HEK293 (cell line): ENCODE results near the gene VPS37C.

Experiments
- CTCF ChIA-PET: fragments of 350-600 bp; formaldehyde crosslinking; extraction: SDS; loops from one replicate; lab custom pipeline; 2021; ENCODE audit warnings: antibody characterized with exemption; lab: Yijun Ruan, JAX
- POLR2A ChIA-PET: fragments of 300-600 bp; formaldehyde crosslinking; extraction: SDS; loops from one replicate; lab custom pipeline; 2020; ENCODE audit warnings: antibody characterized with exemption, inconsistent platforms; lab: Yijun Ruan, JAX
- H3K27ac ChIP-seq: fragments of 200-500 bp; sonication (Bioruptor generic); 2 replicates; pipeline ENCODE4 v1.5.1; 2014; ENCODE audit warnings: low read depth, low read length, control low read depth, inconsistent platforms; ENCODE audit errors: extremely low read depth
- H3K36me3 ChIP-seq, 2 experiments: fragments of 200-500 bp in 1 of 2; sonication (Bioruptor generic) in 1 of 2; 1 replicate in 1 of 2; 2 replicates in 1 of 2; pipeline ENCODE4 v1.5.1; 2014 to 2017; ENCODE audit warnings: inconsistent platforms in 2 of 2, low read length in 2 of 2; ENCODE audit not compliant: control insufficient read depth in 2 of 2, insufficient read depth in 1 of 2
- H3K4me1 ChIP-seq: fragments of 200-500 bp; sonication (Bioruptor generic); 2 replicates; pipeline ENCODE4 v1.5.1; 2014; ENCODE audit warnings: mild to moderate bottlenecking, low read length, inconsistent platforms; ENCODE audit not compliant: control insufficient read depth, insufficient read depth
- H3K4me3 ChIP-seq: 2 replicates; pipeline ENCODE4 v1.5.1; 2011; ENCODE audit warnings: low read depth, mild to moderate bottlenecking, control low read depth, low read length, moderate library complexity
- H3K9me3 ChIP-seq: fragments of 200-500 bp; sonication (Bioruptor generic); 2 replicates; pipeline ENCODE4 v1.5.1; 2014; ENCODE audit warnings: low read depth, low read length, inconsistent platforms; ENCODE audit not compliant: control insufficient read depth, insufficient read depth
- BCL11A ChIP-seq: fragments of 450-650 bp; formaldehyde crosslinking; IDR thresholded peaks from 2 replicates; pipeline ENCODE4 v1.5.1; 2016; ENCODE audit warnings: low read depth, missing biosample characterization, missing genetic modification characterization
- ZNF169 ChIP-seq: fragments of 450-650 bp; formaldehyde crosslinking; IDR thresholded peaks from 2 replicates; pipeline ENCODE4 v1.5.1; 2016; ENCODE audit warnings: missing biosample characterization, missing genetic modification characterization
- ZNF174 ChIP-seq: fragments of 450-650 bp; formaldehyde crosslinking; IDR thresholded peaks from 2 replicates; pipeline ENCODE4 v1.5.0; 2017; ENCODE audit warnings: missing biosample characterization, mild to moderate bottlenecking, missing genetic modification characterization
- ZNF184 ChIP-seq: fragments of 450-650 bp; IDR thresholded peaks from 2 replicates; pipeline ENCODE4 v1.5.1; 2018; ENCODE audit warnings: missing biosample characterization, mild to moderate bottlenecking, missing genetic modification characterization
- ZNF202 ChIP-seq: fragments of 450-650 bp; formaldehyde crosslinking; IDR thresholded peaks from 2 replicates; pipeline ENCODE4 v1.5.1; 2016; ENCODE audit warnings: missing biosample characterization, missing genetic modification characterization, borderline replicate concordance
- ZNF394 ChIP-seq: fragments of 450-650 bp; formaldehyde crosslinking; IDR thresholded peaks from 2 replicates; pipeline ENCODE4 v1.5.1; 2016; ENCODE audit warnings: missing biosample characterization, missing genetic modification characterization, mild to moderate bottlenecking, moderate library complexity, borderline replicate concordance
- ZNF473 ChIP-seq: fragments of 450-650 bp; formaldehyde crosslinking; IDR thresholded peaks from 2 replicates; pipeline ENCODE4 v1.5.1; 2017; ENCODE audit warnings: missing biosample characterization, missing genetic modification characterization
- ZNF560 ChIP-seq: fragments of 450-650 bp; formaldehyde crosslinking; IDR thresholded peaks from 2 replicates; pipeline ENCODE4 v1.5.1; 2017; ENCODE audit warnings: missing biosample characterization, missing genetic modification characterization, borderline replicate concordance
- ZNF626 ChIP-seq: fragments of 450-650 bp; sonication (Bioruptor Pico); formaldehyde crosslinking; IDR thresholded peaks from 2 replicates; pipeline ENCODE4 v1.5.1; 2018; ENCODE audit warnings: missing biosample characterization, missing genetic modification characterization, inconsistent platforms
- ZNF776 ChIP-seq: fragments of 450-650 bp; formaldehyde crosslinking; IDR thresholded peaks from 2 replicates; pipeline ENCODE4 v1.5.0; 2017; ENCODE audit warnings: missing biosample characterization, missing genetic modification characterization, borderline replicate concordance
- ZNF792 ChIP-seq: fragments of 450-650 bp; formaldehyde crosslinking; IDR thresholded peaks from 2 replicates; pipeline ENCODE4 v1.5.1; 2016; ENCODE audit warnings: missing biosample characterization, missing genetic modification characterization
- ZNF830 ChIP-seq: fragments of 450-650 bp; IDR thresholded peaks from 2 replicates; pipeline ENCODE4 v1.5.0; 2018; ENCODE audit warnings: missing biosample characterization, missing genetic modification characterization, low read depth, mild to moderate bottlenecking, moderate library complexity
- ZSCAN23 ChIP-seq: fragments of 450-650 bp; formaldehyde crosslinking; IDR thresholded peaks from 2 replicates; pipeline ENCODE4 v1.5.1; 2016; ENCODE audit warnings: missing biosample characterization, missing genetic modification characterization
- TF ChIP-seq, protein P1 (sequence below): IDR thresholded peaks from 2 replicates; pipeline ENCODE4 v1.6.1; 2011; ENCODE audit warnings: mild to moderate bottlenecking, low read depth, low read length, borderline replicate concordance
- TF ChIP-seq, protein P2 (sequence below): fragments of 450-650 bp; formaldehyde crosslinking; IDR thresholded peaks from 2 replicates; pipeline ENCODE4 v1.5.1; 2016; ENCODE audit warnings: missing biosample characterization, missing genetic modification characterization
- TF ChIP-seq, protein P3 (sequence below): fragments of 450-650 bp; formaldehyde crosslinking; IDR thresholded peaks from 2 replicates; pipeline ENCODE4 v1.5.1; 2016; ENCODE audit warnings: missing biosample characterization, missing genetic modification characterization
- TF ChIP-seq, protein P4 (sequence below): fragments of 450-650 bp; formaldehyde crosslinking; conservative IDR thresholded peaks from 2 replicates; pipeline ENCODE4 v1.5.1; 2016; ENCODE audit warnings: low read depth, missing biosample characterization, missing genetic modification characterization

The VPS37C gene

DNA sequence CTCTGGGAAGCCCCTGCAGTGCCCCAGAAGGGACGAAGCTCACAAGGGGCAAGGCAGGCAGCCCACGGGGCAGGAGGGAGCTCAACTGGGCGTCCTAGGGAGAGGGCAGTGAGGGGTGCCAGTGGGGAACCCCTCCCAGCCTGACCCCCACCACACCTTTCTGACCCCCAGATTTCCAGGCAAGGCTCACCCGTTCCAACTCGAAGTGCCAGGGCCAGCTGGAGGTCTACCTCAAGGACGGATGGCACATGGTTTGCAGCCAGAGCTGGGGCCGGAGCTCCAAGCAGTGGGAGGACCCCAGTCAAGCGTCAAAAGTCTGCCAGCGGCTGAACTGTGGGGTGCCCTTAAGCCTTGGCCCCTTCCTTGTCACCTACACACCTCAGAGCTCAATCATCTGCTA lies 43.2 kb downstream of the VPS37C start (continued):
- TF ChIP-seq ZNF830 = no peak
- no peak for TF ChIP-seq ZNF626
- TF ChIP-seq BCL11A (tag by site-specific recombination) = no peak
- TF ChIP-seq ZNF169 = no peak
- no peak for TF ChIP-seq ZNF473
- TF ChIP-seq ZNF560 (tag by site-specific recombination) = no peak
- no peak for TF ChIP-seq ZNF776 (tag by site-specific recombination)
- TF ChIP-seq ZNF174 (tag by site-specific recombination) = no peak
- no peak for TF ChIP-seq ZNF184 (tag by site-specific recombination)
- no peak for TF ChIP-seq ZNF202 (tag by site-specific recombination)

DNA sequence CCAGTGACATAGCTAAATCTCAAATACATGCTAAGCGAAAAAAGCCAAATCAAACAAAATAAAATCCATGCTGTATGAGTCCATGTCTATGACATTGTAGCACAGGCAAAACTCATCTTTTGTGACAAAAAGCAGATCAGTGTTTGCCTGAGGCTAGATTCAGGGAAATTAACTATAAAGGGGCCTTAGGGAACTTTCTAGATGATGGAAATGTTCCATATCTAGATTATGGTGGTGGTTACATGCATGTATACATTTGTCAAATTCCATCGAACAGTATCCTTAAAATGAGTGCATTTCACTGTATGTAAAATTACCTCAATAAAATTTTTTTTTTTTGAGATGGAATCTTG lies 44.1 kb downstream of the VPS37C start:
- Histone ChIP-seq H3K4me3 (no peak overlapping the region), H3K27ac (no peak overlapping the region), H3K4me1 (peaks cover 10% of the 10 kb centered on the region; the same call in 1 of the 2 replicates), H3K36me3 (no peaks in the 10 kb centered on the region), H3K9me3 (no peaks in the 10 kb centered on the region)
- POLR2A ChIA-PET = no interaction called here
- TF ChIP-seq ZNF394 (tag by site-specific recombination) (no peak), ZNF792 (tag by site-specific recombination) (no peak), ZSCAN23 (tag by site-specific recombination) (no peak)
- TF ChIP-seq, protein P1, sequence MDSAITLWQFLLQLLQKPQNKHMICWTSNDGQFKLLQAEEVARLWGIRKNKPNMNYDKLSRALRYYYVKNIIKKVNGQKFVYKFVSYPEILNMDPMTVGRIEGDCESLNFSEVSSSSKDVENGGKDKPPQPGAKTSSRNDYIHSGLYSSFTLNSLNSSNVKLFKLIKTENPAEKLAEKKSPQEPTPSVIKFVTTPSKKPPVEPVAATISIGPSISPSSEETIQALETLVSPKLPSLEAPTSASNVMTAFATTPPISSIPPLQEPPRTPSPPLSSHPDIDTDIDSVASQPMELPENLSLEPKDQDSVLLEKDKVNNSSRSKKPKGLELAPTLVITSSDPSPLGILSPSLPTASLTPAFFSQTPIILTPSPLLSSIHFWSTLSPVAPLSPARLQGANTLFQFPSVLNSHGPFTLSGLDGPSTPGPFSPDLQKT = no peak
- TF ChIP-seq, protein P2, sequence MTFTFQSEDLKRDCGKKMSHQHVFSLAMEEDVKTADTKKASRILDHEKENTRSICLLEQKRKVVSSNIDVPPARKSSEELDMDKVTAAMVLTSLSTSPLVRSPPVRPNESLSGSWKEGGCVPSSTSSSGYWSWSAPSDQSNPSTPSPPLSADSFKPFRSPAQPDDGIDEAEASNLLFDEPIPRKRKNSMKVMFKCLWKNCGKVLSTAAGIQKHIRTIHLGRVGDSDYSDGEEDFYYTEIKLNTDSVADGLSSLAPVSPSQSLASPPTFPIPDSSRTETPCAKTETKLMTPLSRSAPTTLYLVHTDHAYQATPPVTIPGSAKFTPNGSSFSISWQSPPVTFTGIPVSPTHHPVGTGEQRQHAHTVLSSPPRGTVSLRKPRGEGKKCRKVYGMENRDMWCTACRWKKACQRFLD (tag by site-specific recombination) = no peak
- TF ChIP-seq, protein P3, sequence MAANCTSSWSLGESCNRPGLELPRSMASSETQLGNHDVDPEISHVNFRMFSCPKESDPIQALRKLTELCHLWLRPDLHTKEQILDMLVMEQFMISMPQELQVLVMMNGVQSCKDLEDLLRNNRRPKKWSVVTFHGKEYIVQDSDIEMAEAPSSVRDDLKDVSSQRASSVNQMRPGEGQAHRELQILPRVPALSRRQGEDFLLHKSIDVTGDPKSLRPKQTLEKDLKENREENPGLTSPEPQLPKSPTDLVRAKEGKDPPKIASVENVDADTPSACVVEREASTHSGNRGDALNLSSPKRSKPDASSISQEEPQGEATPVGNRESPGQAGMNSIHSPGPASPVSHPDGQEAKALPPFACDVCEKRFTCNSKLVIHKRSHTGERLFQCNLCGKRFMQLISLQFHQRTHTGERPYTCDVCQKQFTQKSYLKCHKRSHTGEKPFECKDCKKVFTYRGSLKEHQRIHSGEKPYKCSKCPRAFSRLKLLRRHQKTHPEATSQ = no peak
- TF ChIP-seq, protein P4, sequence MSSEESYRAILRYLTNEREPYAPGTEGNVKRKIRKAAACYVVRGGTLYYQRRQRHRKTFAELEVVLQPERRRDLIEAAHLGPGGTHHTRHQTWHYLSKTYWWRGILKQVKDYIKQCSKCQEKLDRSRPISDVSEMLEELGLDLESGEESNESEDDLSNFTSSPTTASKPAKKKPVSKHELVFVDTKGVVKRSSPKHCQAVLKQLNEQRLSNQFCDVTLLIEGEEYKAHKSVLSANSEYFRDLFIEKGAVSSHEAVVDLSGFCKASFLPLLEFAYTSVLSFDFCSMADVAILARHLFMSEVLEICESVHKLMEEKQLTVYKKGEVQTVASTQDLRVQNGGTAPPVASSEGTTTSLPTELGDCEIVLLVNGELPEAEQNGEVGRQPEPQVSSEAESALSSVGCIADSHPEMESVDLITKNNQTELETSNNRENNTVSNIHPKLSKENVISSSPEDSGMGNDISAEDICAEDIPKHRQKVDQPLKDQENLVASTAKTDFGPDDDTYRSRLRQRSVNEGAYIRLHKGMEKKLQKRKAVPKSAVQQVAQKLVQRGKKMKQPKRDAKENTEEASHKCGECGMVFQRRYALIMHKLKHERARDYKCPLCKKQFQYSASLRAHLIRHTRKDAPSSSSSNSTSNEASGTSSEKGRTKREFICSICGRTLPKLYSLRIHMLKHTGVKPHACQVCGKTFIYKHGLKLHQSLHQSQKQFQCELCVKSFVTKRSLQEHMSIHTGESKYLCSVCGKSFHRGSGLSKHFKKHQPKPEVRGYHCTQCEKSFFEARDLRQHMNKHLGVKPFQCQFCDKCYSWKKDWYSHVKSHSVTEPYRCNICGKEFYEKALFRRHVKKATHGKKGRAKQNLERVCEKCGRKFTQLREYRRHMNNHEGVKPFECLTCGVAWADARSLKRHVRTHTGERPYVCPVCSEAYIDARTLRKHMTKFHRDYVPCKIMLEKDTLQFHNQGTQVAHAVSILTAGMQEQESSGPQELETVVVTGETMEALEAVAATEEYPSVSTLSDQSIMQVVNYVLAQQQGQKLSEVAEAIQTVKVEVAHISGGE (tag by site-specific recombination) = no peak
- CTCF ChIA-PET = interaction anchor here (0.7 to 2.6 kb wide), 2 partner anchors 12 to 168 kb away, joined by 3 to 12 read pairs; no protein-coding TSS in a partner anchor
